Naive thymus-derived CD4-positive, alpha-beta T cell (primary cell): ENCODE data around the gene CLCN1. TPM values are rescaled to one million over a fixed set of nuclear protein-coding genes. Genes with fewer than 3 reads are reported as not detected.

Source experiments
- ATAC-seq: fragments of 150-1000 bp; cut with Tn5 transposase; 2 replicates; pipeline ENCODE4 v1.10.0; 2021; ENCODE audit warnings: mild to moderate bottlenecking, moderate library complexity
- CTCF ChIA-PET: fragments of 350-600 bp; sonication (Branson Sonifier 250); formaldehyde crosslinking; loops from one replicate; lab custom pipeline; 2021; ENCODE audit warnings: antibody characterized with exemption; lab: Charles Lee
- POLR2A ChIA-PET: fragments of 350-600 bp; sonication (Branson Sonifier 250); formaldehyde crosslinking; loops from one replicate; lab custom pipeline; 2021; ENCODE audit warnings: antibody characterized with exemption, inconsistent platforms; lab: Charles Lee
- DNase-seq, 9 donors: peaks; one replicate each; pipeline versions ENCODE4 v3.0.0 to v3.0.0-alpha.2; 2020 to 2022; ENCODE audit warnings: mixed read lengths in 1 of 9
- H3K27ac ChIP-seq: one replicate; pipeline ENCODE4 v1.7.0; 2013; ENCODE audit warnings: mild to moderate bottlenecking, low read depth, low read length, moderate library complexity
- H3K27me3 ChIP-seq, 2 donors: one replicate each; pipeline ENCODE4 v1.7.0; 2013; ENCODE audit warnings: low read length in 2 of 2, mild to moderate bottlenecking in 2 of 2, moderate library complexity in 2 of 2; ENCODE audit not compliant: control insufficient read depth in 2 of 2, insufficient read depth in 2 of 2
- H3K36me3 ChIP-seq, 3 experiments: 1 replicate in 2 of 3; 2 replicates in 1 of 3; pipeline ENCODE4 v1.7.0; 2013; ENCODE audit warnings: low read length in 3 of 3, mild to moderate bottlenecking in 3 of 3, moderate library complexity in 1 of 3; ENCODE audit not compliant: insufficient read depth in 3 of 3, control insufficient read depth in 2 of 3
- H3K4me1 ChIP-seq, 2 donors: one replicate each; pipeline ENCODE4 v1.7.0; 2013; ENCODE audit warnings: low read length in 2 of 2, mild to moderate bottlenecking in 2 of 2, moderate library complexity in 1 of 2; ENCODE audit not compliant: control insufficient read depth in 2 of 2, insufficient read depth in 2 of 2
- H3K4me3 ChIP-seq: 2 replicates; pipeline ENCODE4 v1.7.0; 2013; ENCODE audit warnings: mild to moderate bottlenecking, low read length
- H3K9me3 ChIP-seq, 3 experiments: 1 replicate in 2 of 3; 2 replicates in 1 of 3; pipeline ENCODE4 v1.7.0; 2013; ENCODE audit warnings: low read length in 3 of 3; ENCODE audit not compliant: control insufficient read depth in 2 of 3
- H3K27ac Mint-ChIP-seq, 9 donors: one replicate each; pipeline ENCODE4 v1.8.0; 2020 to 2022; ENCODE audit warnings: mixed read lengths in 9 of 9, mild to moderate bottlenecking in 8 of 9, moderate library complexity in 5 of 9, inconsistent platforms in 2 of 9
- H3K27me3 Mint-ChIP-seq, 5 donors: one replicate each; pipeline ENCODE4 v1.8.0; 2021 to 2022; ENCODE audit warnings: mixed read lengths in 5 of 5, mild to moderate bottlenecking in 1 of 5
- H3K36me3 Mint-ChIP-seq, 5 donors: one replicate each; pipeline ENCODE4 v1.8.0; 2020 to 2022; ENCODE audit warnings: mixed read lengths in 5 of 5, mild to moderate bottlenecking in 3 of 5, inconsistent platforms in 1 of 5
- H3K4me1 Mint-ChIP-seq, 7 donors: one replicate each; pipeline ENCODE4 v1.8.0; 2020 to 2022; ENCODE audit warnings: mixed read lengths in 7 of 7, mild to moderate bottlenecking in 3 of 7, inconsistent platforms in 1 of 7
- H3K4me3 Mint-ChIP-seq, 10 donors: one replicate each; pipeline ENCODE4 v1.8.0; 2020 to 2022; ENCODE audit warnings: mild to moderate bottlenecking in 10 of 10, mixed read lengths in 10 of 10, moderate library complexity in 6 of 10, inconsistent platforms in 2 of 10
- H3K9me3 Mint-ChIP-seq, 11 donors: one replicate each; pipeline ENCODE4 v1.8.0; 2020 to 2022; ENCODE audit warnings: mixed read lengths in 11 of 11, mild to moderate bottlenecking in 4 of 11, inconsistent platforms in 1 of 11, moderate library complexity in 1 of 11
- intact Hi-C, 2 donors: fragments of 100-400 bp; cut with micrococcal nuclease; formaldehyde crosslinking; loops; one replicate each; pipeline ENCODE4 v1.15.1; 2023
- polyA plus RNA-seq, 2 donors: library from polyadenylated mRNA; unstranded; fragments of 300-500 nt; fragmentation: Illumina TruSeq; gene quantifications; one replicate each; pipeline ENCODE4 v1.2.3, GENCODE V29; 2021
- total RNA-seq, 6 experiments: library from RNA in 5 of 6; stranded (reverse) in 5 of 6; gene quantifications; 1 replicate in 5 of 6; 2 replicates in 1 of 6; pipeline ENCODE4 v1.2.3 and lab custom pipeline; 2021 to 2026

CLCN1 gene
- total and polyA plus RNA-seq, 7 experiments from 2014 or later = 0.07 to 0.51 TPM; not detected in 5

GRCh38 chr7:143395187-143396149 lies 79.6 kb downstream of the CLCN1 start:
- H3K27ac ChIP-seq = no peak overlapping the region
- DNase-seq (no peak), ATAC-seq (peak; percentile 58)
- Mint-ChIP-seq H3K9me3 (no peaks in the 10 kb centered on the region), H3K27ac (peak overlapping the region in 8 of 9 donors; percentile 46 to 94 (median 82)), H3K27me3 (no peaks in the 10 kb centered on the region), H3K36me3 (peaks cover 3 to 30% (median 10%) of the 10 kb centered on the region in 5 donors), H3K4me3 (no peak overlapping the region), H3K4me1 (peaks cover 7 to 17% (median 10%) of the 10 kb centered on the region in 7 donors)
- ChIA-PET CTCF (interaction anchor here (0.7 to 2.1 kb wide), 3 partner anchors 11 to 120 kb away, joined by 3 to 14 read pairs (median 5); partner anchors contain the start of gene EPHA1), POLR2A (interaction anchor here (1.2 to 3.4 kb wide), 6 partner anchors 10 to 16 kb away, joined by 3 to 19 read pairs (median 4); no protein-coding TSS in a partner anchor)
- H3K36me3 ChIP-seq = peaks cover 0 to 98% (median 20%) of the 10 kb centered on the region in 3 experiments
- H3K4me3 ChIP-seq = no peak overlapping the region
- no peaks in the 10 kb centered on the region for H3K27me3 ChIP-seq
- intact Hi-C loops = no loop called here
- no peaks in the 10 kb centered on the region for H3K4me1 ChIP-seq
- no peaks in the 10 kb centered on the region for H3K9me3 ChIP-seq

DNA sequence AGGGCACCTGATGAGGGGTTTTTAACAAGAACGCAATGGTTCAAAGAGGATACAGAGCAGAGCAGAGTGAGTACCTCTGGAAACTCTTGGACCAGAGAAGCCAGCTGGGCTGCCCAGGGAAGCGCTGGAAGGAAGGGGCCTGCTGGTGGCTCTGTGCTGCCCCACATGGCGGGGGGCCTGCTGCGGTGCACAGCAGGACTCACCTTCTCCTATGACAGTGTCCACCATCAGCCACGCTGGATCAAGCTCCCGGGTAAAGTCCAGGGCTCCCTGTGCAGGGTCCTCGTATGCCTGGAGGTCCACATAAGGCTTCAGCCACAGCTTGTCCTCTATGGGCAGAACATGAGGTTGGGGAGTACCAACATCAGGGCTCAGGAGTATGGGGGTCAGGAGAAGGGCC lies 80.3 kb downstream of the CLCN1 start:
- peaks cover 0 to 2% (median 0%) of the 10 kb centered on the region in 5 donors for H3K27me3 Mint-ChIP-seq
- H3K9me3 ChIP-seq = no peaks in the 10 kb centered on the region
- H3K27ac ChIP-seq = no peak overlapping the region
- no peaks in the 10 kb centered on the region for H3K4me1 ChIP-seq
- H3K4me3 ChIP-seq = no peak overlapping the region
- CTCF ChIA-PET = interaction anchor here (0.7 to 2.1 kb wide), 3 partner anchors 11 to 120 kb away, joined by 3 to 14 read pairs (median 5); partner anchors contain the start of gene EPHA1
- intact Hi-C loops = no loop called here
- peaks cover 7 to 24% (median 13%) of the 10 kb centered on the region in 7 donors for H3K4me1 Mint-ChIP-seq
- H3K27me3 ChIP-seq = no peaks in the 10 kb centered on the region
- DNase-seq = no peak
- no peak for ATAC-seq
- H3K27ac Mint-ChIP-seq = peak overlapping the region in 4 of 9 donors; percentile 15 to 78 (median 24)
- H3K9me3 Mint-ChIP-seq = no peaks in the 10 kb centered on the region
- H3K36me3 Mint-ChIP-seq = peaks cover 3 to 36% (median 11%) of the 10 kb centered on the region in 5 donors
- peaks cover 0 to 98% (median 20%) of the 10 kb centered on the region in 3 experiments for H3K36me3 ChIP-seq
- H3K4me3 Mint-ChIP-seq = peak overlapping the region in 1 of 10 donors; percentile 7
- POLR2A ChIA-PET = interaction anchor here (1.2 to 2.0 kb wide), 4 partner anchors 9 to 14 kb away, joined by 4 to 8 read pairs (median 4); no protein-coding TSS in a partner anchor

DNA sequence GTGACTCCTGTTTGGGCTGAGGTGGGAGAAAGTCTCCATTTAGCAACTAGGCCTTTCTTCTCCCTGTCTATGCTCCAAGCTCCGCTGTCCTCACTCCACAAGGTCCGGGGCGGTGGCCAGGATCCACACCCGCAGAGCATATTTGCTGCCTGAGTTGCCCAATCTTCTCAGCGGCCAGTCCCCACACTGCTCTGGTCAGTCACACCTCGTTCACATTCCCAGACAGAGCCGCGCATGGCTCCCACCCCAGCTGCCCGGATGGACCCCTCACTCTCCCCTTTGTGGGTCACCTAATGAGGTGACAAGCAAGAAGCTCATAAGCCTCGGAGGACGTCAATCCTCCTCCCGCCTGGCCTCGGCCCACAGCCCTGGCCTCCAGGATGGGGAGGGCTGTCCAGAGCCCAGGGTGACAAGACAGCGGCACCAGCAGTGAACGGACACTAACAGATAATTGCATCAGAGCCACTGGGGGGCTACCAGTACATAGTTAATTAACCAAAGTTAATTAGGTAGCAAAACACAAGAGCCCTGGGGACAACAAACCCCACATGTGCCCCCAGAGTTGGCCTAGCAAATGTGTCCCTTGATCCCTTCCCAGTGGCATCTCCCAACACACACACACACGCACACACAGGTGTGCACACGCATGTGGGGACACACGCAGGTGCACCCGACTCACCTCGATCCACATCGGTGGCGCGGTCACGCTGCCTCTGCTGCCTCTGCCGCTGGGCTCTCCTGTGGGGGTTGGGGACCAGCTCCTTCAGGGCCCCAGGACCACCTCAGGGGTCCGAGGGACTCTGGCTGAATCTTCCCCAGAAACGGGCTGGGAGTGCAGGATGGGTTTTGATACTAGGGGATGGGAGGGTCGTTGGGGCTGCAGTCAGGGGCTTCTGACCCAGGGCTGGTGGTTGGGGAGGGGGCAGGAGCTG lies 81.0 kb downstream of the CLCN1 start:
- ATAC-seq = no peak
- Mint-ChIP-seq H3K27ac (peak overlapping the region in 3 of 9 donors; percentile 63 to 77 (median 74)), H3K36me3 (peaks cover 3 to 43% (median 11%) of the 10 kb centered on the region in 5 donors)

DNA sequence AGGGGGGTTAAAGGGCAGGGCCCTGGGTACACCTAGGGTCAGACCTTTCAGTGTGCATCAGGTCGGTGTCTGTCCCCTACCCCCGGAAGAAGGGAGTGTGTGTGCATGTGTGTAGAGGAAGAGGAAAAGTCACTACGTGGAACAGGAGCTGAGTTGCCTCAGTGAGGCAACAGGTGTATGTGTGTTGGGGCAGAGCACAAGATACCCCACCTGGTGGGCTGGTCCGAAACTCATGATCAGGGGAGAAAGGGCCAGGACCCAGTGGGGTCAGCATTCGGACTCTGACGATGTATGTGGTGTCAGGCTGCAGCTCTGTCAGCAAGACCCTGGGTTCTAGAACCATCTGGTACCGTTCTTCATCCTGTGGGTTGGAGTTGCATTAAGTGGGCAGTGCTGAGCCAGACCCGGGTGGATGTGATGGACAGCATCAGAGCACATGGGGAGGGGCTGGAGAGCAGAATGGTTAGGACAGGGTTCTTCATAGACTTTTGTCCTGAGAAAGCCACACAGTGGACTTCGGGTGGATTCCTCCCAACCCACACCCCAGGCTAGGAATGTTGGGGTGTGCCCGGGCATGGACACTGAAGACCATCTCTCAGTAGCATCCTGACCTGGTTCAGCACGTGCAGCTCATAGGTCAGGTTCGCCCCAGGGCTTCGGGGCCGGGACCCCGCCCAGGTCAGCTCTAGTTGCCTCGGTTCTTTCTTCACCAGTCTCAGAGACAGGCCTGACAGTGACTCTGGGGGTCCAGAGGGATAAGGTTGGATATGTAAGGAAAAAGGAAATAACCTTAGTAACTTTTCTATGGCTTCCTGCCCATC lies 82.0 kb downstream of the CLCN1 start:
- ATAC-seq (no peak), DNase-seq (no peak)
- intact Hi-C loops = no loop called here
- H3K4me1 ChIP-seq = no peaks in the 10 kb centered on the region
- peaks cover 0 to 92% (median 20%) of the 10 kb centered on the region in 3 experiments for H3K36me3 ChIP-seq
- Mint-ChIP-seq H3K27me3 (peaks cover 0 to 2% (median 0%) of the 10 kb centered on the region in 5 donors), H3K36me3 (peaks cover 2 to 40% (median 11%) of the 10 kb centered on the region in 5 donors), H3K4me3 (no peak overlapping the region), H3K4me1 (peaks cover 7 to 32% (median 19%) of the 10 kb centered on the region in 7 donors), H3K27ac (peak overlapping the region in 5 of 9 donors; percentile 24 to 74 (median 38)), H3K9me3 (no peaks in the 10 kb centered on the region)
- POLR2A ChIA-PET = interaction anchor here (1.3 to 2.0 kb wide), 2 partner anchors 7 to 9 kb away, joined by 4 to 8 read pairs; no protein-coding TSS in a partner anchor
- no peaks in the 10 kb centered on the region for H3K9me3 ChIP-seq
- H3K27me3 ChIP-seq = no peaks in the 10 kb centered on the region
- CTCF ChIA-PET = interaction anchor here (1.2 kb wide), 1 partner anchor 10 kb away, joined by 4 read pairs; no protein-coding TSS in a partner anchor
- no peak overlapping the region for H3K27ac ChIP-seq
- H3K4me3 ChIP-seq = no peak overlapping the region

More for the DNA sequence above, 81.0 kb downstream of the CLCN1 start:
- ChIA-PET CTCF (interaction anchor here (1.5 to 2.1 kb wide), 2 partner anchors 10 to 13 kb away, joined by 5 to 14 read pairs; partner anchors contain the start of gene EPHA1), POLR2A (interaction anchor here (1.2 to 2.0 kb wide), 4 partner anchors 8 to 14 kb away, joined by 4 to 8 read pairs (median 4); no protein-coding TSS in a partner anchor)
- H3K36me3 ChIP-seq = peaks cover 0 to 98% (median 20%) of the 10 kb centered on the region in 3 experiments
- no peaks in the 10 kb centered on the region for H3K9me3 ChIP-seq
- peaks cover 7 to 24% (median 13%) of the 10 kb centered on the region in 7 donors for H3K4me1 Mint-ChIP-seq
- intact Hi-C loops = no loop called here
- H3K9me3 Mint-ChIP-seq = no peaks in the 10 kb centered on the region
- no peak overlapping the region for H3K4me3 ChIP-seq
- H3K4me1 ChIP-seq = no peaks in the 10 kb centered on the region
- DNase-seq = no peak
- peak overlapping the region in 1 of 10 donors; percentile 7 for H3K4me3 Mint-ChIP-seq
- no peaks in the 10 kb centered on the region for H3K27me3 ChIP-seq
- H3K27me3 Mint-ChIP-seq = peaks cover 0 to 2% (median 0%) of the 10 kb centered on the region in 5 donors
- H3K27ac ChIP-seq = no peak overlapping the region

DNA sequence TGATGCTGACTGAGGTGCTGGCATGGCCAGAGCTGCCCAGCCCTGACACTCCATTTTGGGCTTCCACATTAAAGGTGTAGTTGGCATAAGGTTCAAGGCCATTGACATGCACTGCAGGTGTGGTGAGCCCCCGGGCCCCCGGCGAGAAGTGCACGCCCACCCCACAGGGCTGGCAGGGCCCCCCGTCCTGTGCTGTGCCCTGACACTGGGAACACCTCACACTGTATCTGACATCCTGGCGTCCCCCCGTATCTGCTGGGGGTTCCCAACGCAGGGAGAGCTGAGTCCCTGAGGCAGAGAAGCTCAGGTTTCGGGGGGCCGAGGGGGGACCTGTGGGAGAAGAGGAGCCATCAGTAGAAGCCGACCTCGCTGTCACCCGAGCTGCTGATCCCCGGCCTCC lies 82.7 kb downstream of the CLCN1 start:
- Mint-ChIP-seq H3K27me3 (peaks cover 0 to 2% (median 0%) of the 10 kb centered on the region in 5 donors), H3K4me1 (peaks cover 7 to 36% (median 26%) of the 10 kb centered on the region in 7 donors), H3K27ac (peak overlapping the region in 2 of 9 donors; percentile 3 to 17), H3K9me3 (no peaks in the 10 kb centered on the region), H3K36me3 (peaks cover 0 to 37% (median 11%) of the 10 kb centered on the region in 5 donors), H3K4me3 (no peak overlapping the region)
- Histone ChIP-seq H3K27ac (no peak overlapping the region), H3K4me3 (no peak overlapping the region), H3K9me3 (no peaks in the 10 kb centered on the region), H3K27me3 (no peaks in the 10 kb centered on the region), H3K4me1 (no peaks in the 10 kb centered on the region), H3K36me3 (peaks cover 0 to 85% (median 19%) of the 10 kb centered on the region in 3 experiments)
- POLR2A ChIA-PET = interaction anchor here (1.2 to 1.3 kb wide), 2 partner anchors 8 to 9 kb away, joined by 4 read pairs; no protein-coding TSS in a partner anchor
- intact Hi-C loops = no loop called here
- DNase-seq (no peak), ATAC-seq (no peak)
- CTCF ChIA-PET = interaction anchor here (1.2 kb wide), 1 partner anchor 9 kb away, joined by 4 read pairs; no protein-coding TSS in a partner anchor
